Activated naive CD4-positive, alpha-beta T cell treated with anti-CD3 and anti-CD28 coated beads, Interleukin-2, amount 50 U/mL, for 24 hours (primary cell): ENCODE results near the gene LIF.
A peak's percentile ranks its signal among the peaks of the same experiment; 100 is the strongest.
"Not testable (repeated sequence)": the region's sequence is repeated elsewhere in the genome, so short reads cannot be mapped to it uniquely, and the experiment has no call there.

ENCODE experiments used
- H3K27ac Mint-ChIP-seq: one replicate; pipeline ENCODE4 v1.8.0; 2021; ENCODE audit warnings: mild to moderate bottlenecking, mixed read lengths
- H3K27me3 Mint-ChIP-seq: one replicate; pipeline ENCODE4 v1.8.0; 2021; ENCODE audit warnings: mixed read lengths
- H3K36me3 Mint-ChIP-seq: one replicate; pipeline ENCODE4 v1.8.0; 2021; ENCODE audit warnings: mixed read lengths
- H3K4me1 Mint-ChIP-seq: one replicate; pipeline ENCODE4 v1.8.0; 2021; ENCODE audit warnings: mixed read lengths
- H3K4me3 Mint-ChIP-seq: one replicate; pipeline ENCODE4 v1.8.0; 2021; ENCODE audit warnings: mild to moderate bottlenecking, mixed read lengths
- H3K9me3 Mint-ChIP-seq: one replicate; pipeline ENCODE4 v1.8.0; 2021; ENCODE audit warnings: mixed read lengths

LIF gene

GRCh38 chr22:30204015-30204741 is 42.4 kb downstream of the LIF start:
- Mint-ChIP-seq H3K27me3 (no peaks in the 10 kb centered on the region), H3K4me1 (no peaks in the 10 kb centered on the region), H3K36me3 (no peaks in the 10 kb centered on the region), H3K27ac (no peak overlapping the region), H3K9me3 (no peaks in the 10 kb centered on the region), H3K4me3 (no peak overlapping the region)

GRCh38 chr22:30202531-30203006 is 44.0 kb downstream of the LIF start:
- Mint-ChIP-seq H3K27ac (peak overlapping the region; percentile 41), H3K27me3 (no peaks in the 10 kb centered on the region), H3K4me1 (peaks cover 6% of the 10 kb centered on the region), H3K4me3 (no peak overlapping the region), H3K36me3 (no peaks in the 10 kb centered on the region), H3K9me3 (no peaks in the 10 kb centered on the region)

- no peak overlapping the region for H3K4me3 Mint-ChIP-seq
- H3K27ac Mint-ChIP-seq, result peak overlapping the region; percentile 1
- no peaks in the 10 kb centered on the region for H3K9me3 Mint-ChIP-seq
- H3K27me3 Mint-ChIP-seq, result no peaks in the 10 kb centered on the region
- no peaks in the 10 kb centered on the region for H3K36me3 Mint-ChIP-seq
- H3K4me1 Mint-ChIP-seq, result peaks cover 11% of the 10 kb centered on the region
These were observed 44.6 kb downstream of the LIF start for GRCh38 chr22:30201945-30202344.

GRCh38 chr22:30200905-30201304 is 45.7 kb downstream of the LIF start:
- not testable (repeated sequence) for H3K27me3 Mint-ChIP-seq, H3K9me3 Mint-ChIP-seq, H3K4me3 Mint-ChIP-seq, H3K36me3 Mint-ChIP-seq
- Mint-ChIP-seq H3K4me1 (peaks cover 22% of the 10 kb centered on the region), H3K27ac (peak overlapping the region; percentile 10)

- Mint-ChIP-seq H3K9me3 (no peaks in the 10 kb centered on the region), H3K36me3 (no peaks in the 10 kb centered on the region), H3K27me3 (no peaks in the 10 kb centered on the region), H3K4me3 (no peak overlapping the region), H3K27ac (no peak overlapping the region), H3K4me1 (peaks cover 29% of the 10 kb centered on the region)
These were observed 47.6 kb downstream of the LIF start for GRCh38 chr22:30198921-30199320.

- Mint-ChIP-seq H3K27me3 (no peaks in the 10 kb centered on the region), H3K4me1 (peaks cover 29% of the 10 kb centered on the region), H3K36me3 (no peaks in the 10 kb centered on the region), H3K4me3 (no peak overlapping the region), H3K27ac (peak overlapping the region; percentile 53), H3K9me3 (no peaks in the 10 kb centered on the region)
These were observed 48.3 kb downstream of the LIF start for GRCh38 chr22:30198152-30198825.

GRCh38 chr22:30197389-30197788 is 49.2 kb downstream of the LIF start:
- H3K27me3 Mint-ChIP-seq, result no peaks in the 10 kb centered on the region
- H3K4me3 Mint-ChIP-seq, result no peak overlapping the region
- no peaks in the 10 kb centered on the region for H3K36me3 Mint-ChIP-seq
- peak overlapping the region; percentile 23 for H3K27ac Mint-ChIP-seq
- H3K9me3 Mint-ChIP-seq, result no peaks in the 10 kb centered on the region
- H3K4me1 Mint-ChIP-seq, result peaks cover 38% of the 10 kb centered on the region

GRCh38 chr22:30196880-30197336 is 49.7 kb downstream of the LIF start:
- Mint-ChIP-seq H3K9me3 (no peaks in the 10 kb centered on the region), H3K27me3 (no peaks in the 10 kb centered on the region), H3K4me3 (no peak overlapping the region), H3K27ac (peak overlapping the region; percentile 86), H3K36me3 (no peaks in the 10 kb centered on the region), H3K4me1 (peaks cover 43% of the 10 kb centered on the region)

- H3K27me3 Mint-ChIP-seq, result no peaks in the 10 kb centered on the region
- H3K4me3 Mint-ChIP-seq, result peak overlapping the region; percentile 19
- no peaks in the 10 kb centered on the region for H3K9me3 Mint-ChIP-seq
These were observed 50.2 kb downstream of the LIF start for GRCh38 chr22:30196141-30196879.

GRCh38 chr22:30195245-30196140 is 51.1 kb downstream of the LIF start:
- H3K9me3 Mint-ChIP-seq, result no peaks in the 10 kb centered on the region
- H3K4me3 Mint-ChIP-seq, result peak overlapping the region; percentile 19
- H3K27me3 Mint-ChIP-seq, result no peaks in the 10 kb centered on the region
- peaks cover 52% of the 10 kb centered on the region for H3K4me1 Mint-ChIP-seq
- no peaks in the 10 kb centered on the region for H3K36me3 Mint-ChIP-seq
- peak overlapping the region; percentile 41 for H3K27ac Mint-ChIP-seq

More at GRCh38 chr22:30196141-30196879, 50.2 kb downstream of the LIF start:
- no peaks in the 10 kb centered on the region for H3K36me3 Mint-ChIP-seq
- peaks cover 44% of the 10 kb centered on the region for H3K4me1 Mint-ChIP-seq
- peak overlapping the region; percentile 86 for H3K27ac Mint-ChIP-seq

GRCh38 chr22:30193031-30193775 is 53.4 kb downstream of the LIF start:
- Mint-ChIP-seq H3K27me3 (no peaks in the 10 kb centered on the region), H3K9me3 (no peaks in the 10 kb centered on the region), H3K4me3 (no peak overlapping the region), H3K4me1 (peaks cover 55% of the 10 kb centered on the region), H3K36me3 (no peaks in the 10 kb centered on the region), H3K27ac (peak overlapping the region; percentile 56)

- H3K9me3 Mint-ChIP-seq, result no peaks in the 10 kb centered on the region
- no peak overlapping the region for H3K27ac Mint-ChIP-seq
- H3K27me3 Mint-ChIP-seq, result no peaks in the 10 kb centered on the region
- no peaks in the 10 kb centered on the region for H3K36me3 Mint-ChIP-seq
- H3K4me3 Mint-ChIP-seq, result no peak overlapping the region
- H3K4me1 Mint-ChIP-seq, result peaks cover 60% of the 10 kb centered on the region
These were observed 54.1 kb downstream of the LIF start for GRCh38 chr22:30192427-30192826.

GRCh38 chr22:30191040-30191701 is 55.4 kb downstream of the LIF start:
- H3K27ac Mint-ChIP-seq, result peak overlapping the region; percentile 14
- no peaks in the 10 kb centered on the region for H3K36me3 Mint-ChIP-seq
- H3K4me3 Mint-ChIP-seq, result no peak overlapping the region
- peaks cover 60% of the 10 kb centered on the region for H3K4me1 Mint-ChIP-seq
- no peaks in the 10 kb centered on the region for H3K27me3 Mint-ChIP-seq
- no peaks in the 10 kb centered on the region for H3K9me3 Mint-ChIP-seq

- Mint-ChIP-seq H3K4me1 (peaks cover 58% of the 10 kb centered on the region), H3K9me3 (no peaks in the 10 kb centered on the region), H3K27ac (no peak overlapping the region), H3K27me3 (no peaks in the 10 kb centered on the region), H3K36me3 (no peaks in the 10 kb centered on the region), H3K4me3 (no peak overlapping the region)
These were observed 56.0 kb downstream of the LIF start for GRCh38 chr22:30190574-30190973.
